Skeletal muscle tissue (tissue), 4 donors: ENCODE results near the gene MUC7. TPM values are rescaled to one million over a fixed set of nuclear protein-coding genes. Genes with fewer than 3 reads are reported as not detected.

ENCODE experiments used
- H3K27ac ChIP-seq: one replicate; pipeline ENCODE4 v1.7.0; 2013; ENCODE audit warnings: mild to moderate bottlenecking, low read depth, low read length, inconsistent platforms
- H3K27me3 ChIP-seq, 3 donors: one replicate each; pipeline ENCODE4 v1.7.0; 2013; ENCODE audit warnings: low read length in 3 of 3; ENCODE audit not compliant: control insufficient read depth in 3 of 3, insufficient read depth in 3 of 3
- H3K36me3 ChIP-seq, 3 donors: one replicate each; pipeline ENCODE4 v1.7.0; 2013; ENCODE audit warnings: low read length in 3 of 3; ENCODE audit not compliant: control insufficient read depth in 3 of 3, insufficient read depth in 3 of 3
- H3K4me1 ChIP-seq, 3 donors: one replicate each; pipeline ENCODE4 v1.7.0; 2013; ENCODE audit warnings: low read length in 3 of 3, mild to moderate bottlenecking in 3 of 3; ENCODE audit not compliant: control insufficient read depth in 3 of 3, insufficient read depth in 3 of 3
- H3K4me3 ChIP-seq, 3 donors: one replicate each; pipeline ENCODE4 v1.7.0; 2013; ENCODE audit warnings: low read length in 3 of 3
- H3K9ac ChIP-seq, 3 donors: one replicate each; pipeline ENCODE4 v1.7.0; 2013; ENCODE audit warnings: low read length in 3 of 3, mild to moderate bottlenecking in 3 of 3, moderate library complexity in 2 of 3, low read depth in 1 of 3
- H3K9me3 ChIP-seq, 3 donors: one replicate each; pipeline ENCODE4 v1.7.0; 2013; ENCODE audit warnings: low read length in 3 of 3; ENCODE audit not compliant: control insufficient read depth in 3 of 3
- total RNA-seq: library from RNA; depleted of rRNA; stranded (reverse); fragments of >200 nt; gene quantifications from one replicate; pipeline ENCODE4 v1.2.3, GENCODE V29; 2014
- donor health status: Osteomylitis.

Gene MUC7
- total RNA-seq, 1 donor from 2014 or later, result not detected

- Histone ChIP-seq H3K27me3 (peaks cover 0 to 5% (median 0%) of the 10 kb centered on the region in 3 donors), H3K9me3 (no peaks in the 10 kb centered on the region), H3K4me3 (no peak overlapping the region), H3K9ac (no peak overlapping the region), H3K4me1 (no peaks in the 10 kb centered on the region), H3K27ac (no peak overlapping the region), H3K36me3 (no peaks in the 10 kb centered on the region)
These were observed 59.0 kb downstream of the MUC7 start for GRCh38 chr4:70530997-70531396.

- H3K9ac ChIP-seq, result no peak overlapping the region
- H3K27me3 ChIP-seq, result peaks cover 0 to 5% (median 0%) of the 10 kb centered on the region in 3 donors
- no peaks in the 10 kb centered on the region for H3K9me3 ChIP-seq
- no peaks in the 10 kb centered on the region for H3K4me1 ChIP-seq
- no peaks in the 10 kb centered on the region for H3K36me3 ChIP-seq
- no peak overlapping the region for H3K4me3 ChIP-seq
- H3K27ac ChIP-seq, result no peak overlapping the region
These were observed 60.0 kb downstream of the MUC7 start for GRCh38 chr4:70531981-70532380.

Other genes starting within 250 kb of the MUC7 start
- gene FDCSP, start 246.1 kb upstream of the MUC7 start, total RNA-seq, result not detected
- gene CSN3, start 229.6 kb upstream of the MUC7 start, total RNA-seq, result not detected
- not detected for gene CABS1, start 137.2 kb upstream of the MUC7 start, total RNA-seq
- not detected for gene SMR3A, start 111.4 kb upstream of the MUC7 start, total RNA-seq
- not detected for gene SMR3B, start 89.1 kb upstream of the MUC7 start, total RNA-seq
- gene OPRPN, start 74.3 kb upstream of the MUC7 start, total RNA-seq, result not detected
- not detected for gene AMTN, start 46.4 kb downstream of the MUC7 start, total RNA-seq
- not detected for gene AMBN, start 120.1 kb downstream of the MUC7 start, total RNA-seq
- gene ENAM, start 156.5 kb downstream of the MUC7 start, total RNA-seq, result 2.1 TPM
- gene JCHAIN, start 194.3 kb downstream of the MUC7 start, total RNA-seq, result 2.1 TPM
- 13.6 TPM for gene UTP3, start 216.3 kb downstream of the MUC7 start, total RNA-seq
- 60.0 TPM for gene RUFY3, start 249.8 kb downstream of the MUC7 start, total RNA-seq